Sigmoid colon (tissue), 4 donors: Measurements from ENCODE around the gene KSR1.

ENCODE experiments used
- CTCF ChIP-seq, 4 experiments: fragments of 450-650 bp in 3 of 4; fragments of 200-600 bp in 1 of 4; IDR thresholded peaks; one replicate each; pipeline ENCODE4 v1.5.1; 2016 to 2019; ENCODE audit warnings: antibody characterized with exemption in 4 of 4, mild to moderate bottlenecking in 3 of 4, moderate library complexity in 2 of 4
- EP300 ChIP-seq, 4 donors: sonication (generic); formaldehyde crosslinking; IDR thresholded peaks; one replicate each; pipeline ENCODE4 v1.6.1; 2017; ENCODE audit warnings: antibody characterized with exemption in 4 of 4
- POLR2A ChIP-seq, 2 donors: fragments of 450-650 bp; IDR thresholded peaks; one replicate each; pipeline ENCODE4 v1.6.1; 2016; ENCODE audit warnings: antibody characterized with exemption in 2 of 2, mild to moderate bottlenecking in 2 of 2, moderate library complexity in 2 of 2
- POLR2AphosphoS5 ChIP-seq, 4 donors: sonication (generic); formaldehyde crosslinking; IDR thresholded peaks; one replicate each; pipeline ENCODE4 v1.6.1; 2017; ENCODE audit warnings: antibody characterized with exemption in 4 of 4

- TF ChIP-seq CTCF (IDR thresholded peaks at IDR 0.05) (no peak), POLR2A (IDR thresholded peaks at IDR 0.05) (no peak), POLR2AphosphoS5 (IDR thresholded peaks at IDR 0.05) (no peak), EP300 (IDR thresholded peaks at IDR 0.05) (no peak)
Measured at GRCh38 chr17:27591986-27592385, 135.7 kb downstream of the KSR1 start.
